SW480 (cell line): ENCODE results near the gene TRIM65.

Source experiments
- DNase-seq: peaks from one replicate; pipeline ENCODE4 v3.0.0-alpha.2; 2016; ENCODE audit warnings: low spot score

The TRIM65 gene

DNA sequence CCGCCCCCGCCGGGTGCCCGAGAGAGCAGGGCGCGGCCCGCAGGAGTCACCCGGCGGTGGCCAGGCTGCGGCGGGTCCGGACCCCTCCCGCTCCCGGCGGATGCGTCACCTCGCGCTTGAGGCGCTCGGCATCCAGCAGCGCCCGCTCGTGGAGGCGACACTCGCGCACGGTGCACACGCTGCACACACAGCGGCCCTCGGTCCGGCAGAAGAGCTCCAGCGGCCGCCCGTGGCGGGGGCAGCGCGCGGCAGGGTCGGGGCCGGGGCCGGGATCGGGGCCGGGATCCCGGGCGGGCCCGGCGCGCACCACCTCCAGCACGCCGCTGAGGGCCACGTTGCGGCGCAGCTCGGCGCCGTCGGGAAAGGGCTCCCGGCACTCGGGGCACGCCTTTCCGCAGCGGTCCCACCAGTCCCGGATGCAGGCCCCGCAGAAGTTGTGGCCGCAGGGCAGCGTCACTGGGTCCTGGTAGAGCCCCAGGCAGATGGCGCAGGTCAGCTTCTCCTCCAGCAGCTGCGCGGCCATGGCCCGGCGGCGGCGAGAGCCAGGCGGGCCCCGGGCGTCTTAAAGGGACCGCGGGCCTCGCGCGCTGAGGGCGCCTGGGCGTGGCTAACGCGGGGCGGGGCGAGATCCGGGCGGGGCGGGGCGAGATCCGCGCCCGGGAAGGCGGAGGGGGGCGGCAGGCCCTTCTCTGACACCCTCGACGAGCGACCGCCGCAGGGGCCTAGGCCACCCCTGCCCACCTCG, at the start of gene TRIM65:
TSS of gene TRIM65 (minus strand) at position 537 of the 745 bp plus-strand sequence. CDS start at position 523, 14 bp downstream.
- peak; percentile 76 for DNase-seq

DNA sequence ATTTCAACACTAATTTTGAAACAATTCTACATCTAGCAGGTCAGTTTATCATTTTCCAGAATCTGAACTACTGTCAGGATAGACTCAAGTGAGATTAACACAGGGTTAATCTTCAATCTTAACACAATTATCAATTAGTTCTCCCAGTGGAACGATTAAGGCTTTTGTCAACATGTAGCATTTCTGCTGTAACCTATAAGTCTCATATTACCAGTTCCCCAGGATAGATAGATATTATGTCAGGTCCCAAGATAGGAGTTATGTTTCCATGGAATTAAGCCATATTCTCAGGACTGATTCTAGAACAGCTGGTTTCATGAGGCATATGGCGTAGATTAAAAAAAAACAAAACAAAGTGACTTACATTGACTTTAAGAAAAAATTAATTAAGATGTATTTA, 48.5 kb upstream of the TRIM65 start:
- no peak for DNase-seq

- no peak for DNase-seq
These were observed 46.7 kb upstream of the TRIM65 start for GRCh38 chr17:75943491-75943890.

DNA sequence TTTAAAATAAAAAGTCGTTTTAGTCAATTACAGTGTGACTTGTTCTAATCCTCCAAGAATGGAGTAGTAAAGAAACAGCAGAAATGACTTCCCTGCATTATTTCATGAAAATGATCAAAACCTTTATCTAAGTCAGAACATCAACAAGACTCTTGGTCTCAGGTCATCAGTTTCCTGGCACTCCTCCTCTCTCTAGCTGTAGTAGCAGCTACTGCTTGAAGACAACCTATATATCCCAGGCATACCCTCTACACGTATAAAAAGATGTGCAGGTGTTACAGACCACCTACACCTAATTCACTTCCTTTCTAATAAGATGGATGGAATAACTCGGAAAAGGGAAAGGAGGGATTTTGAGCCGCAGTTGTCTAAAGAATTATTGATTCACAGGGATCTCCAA, 45.7 kb upstream of the TRIM65 start:
- no peak for DNase-seq

- DNase-seq, result no peak
These were observed 44.7 kb upstream of the TRIM65 start for GRCh38 chr17:75941442-75941819.

DNA sequence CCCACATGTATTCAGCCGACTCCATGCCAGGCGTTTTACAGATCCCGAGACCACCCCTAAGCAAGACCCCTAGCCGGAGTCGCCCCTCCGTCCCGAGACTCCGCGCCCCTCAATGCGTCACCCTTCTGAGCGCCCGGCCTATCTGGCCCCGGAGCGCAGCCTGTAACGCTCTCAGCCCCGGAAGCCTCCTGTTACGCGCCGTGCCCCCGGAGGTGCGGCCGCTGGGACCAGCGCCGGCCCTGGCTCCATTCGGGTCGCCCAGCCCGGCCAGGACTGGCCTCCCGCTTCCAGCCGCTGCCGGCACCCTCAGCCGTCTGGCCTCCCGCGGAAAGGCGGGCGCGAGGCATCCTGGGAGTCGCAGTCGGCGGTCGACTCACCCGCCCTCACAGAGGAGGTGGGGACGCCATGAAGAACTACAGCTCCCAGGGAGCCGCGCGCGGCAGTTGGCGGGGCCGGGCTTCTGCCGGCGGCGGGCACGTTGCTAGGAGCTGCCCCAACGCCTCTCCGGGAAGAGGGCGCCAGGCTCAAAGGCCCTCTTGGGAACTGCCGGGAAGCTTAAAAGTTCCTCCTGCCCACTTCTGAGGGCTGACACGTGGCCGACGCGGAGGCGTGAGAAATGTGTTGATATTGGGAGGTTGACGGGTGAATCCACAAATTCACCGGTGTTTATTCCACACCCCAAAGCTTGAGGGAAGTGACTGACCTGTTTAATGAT, 44.1 kb upstream of the TRIM65 start, which contains the start of gene FBF1:
TSS of gene FBF1 (minus strand) at position 316 of the 715 bp plus-strand sequence. CDS start 2,893 bp downstream, outside the sequence.
- peak; percentile 96 for DNase-seq

GRCh38 chr17:75937652-75938051, 40.9 kb upstream of the TRIM65 start:
- no peak for DNase-seq

- no peak for DNase-seq
These were observed 37.1 kb upstream of the TRIM65 start for GRCh38 chr17:75933808-75934207.

- DNase-seq, result no peak
These were observed 36.1 kb upstream of the TRIM65 start for GRCh38 chr17:75932852-75933251.

DNA sequence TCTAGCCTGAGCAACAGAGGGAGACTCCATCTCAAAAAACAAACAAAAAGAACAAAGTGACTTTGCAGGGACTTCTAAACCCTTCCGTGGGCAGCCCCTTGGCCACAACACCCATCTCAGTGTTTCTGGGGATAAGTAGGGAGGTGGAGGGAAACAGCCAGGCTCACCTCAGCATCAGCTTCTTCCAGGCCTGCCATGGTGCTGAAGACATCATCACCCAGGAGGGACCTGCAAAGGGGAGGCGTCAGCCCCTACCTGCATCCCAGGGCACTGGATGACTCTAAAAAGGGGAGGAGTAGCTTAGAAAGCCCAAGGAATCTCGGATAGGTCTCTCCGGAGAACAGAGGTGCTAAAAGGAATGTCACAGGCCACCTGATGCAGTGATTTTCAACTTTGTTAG, 34.3 kb upstream of the TRIM65 start:
- DNase-seq, result no peak

DNA sequence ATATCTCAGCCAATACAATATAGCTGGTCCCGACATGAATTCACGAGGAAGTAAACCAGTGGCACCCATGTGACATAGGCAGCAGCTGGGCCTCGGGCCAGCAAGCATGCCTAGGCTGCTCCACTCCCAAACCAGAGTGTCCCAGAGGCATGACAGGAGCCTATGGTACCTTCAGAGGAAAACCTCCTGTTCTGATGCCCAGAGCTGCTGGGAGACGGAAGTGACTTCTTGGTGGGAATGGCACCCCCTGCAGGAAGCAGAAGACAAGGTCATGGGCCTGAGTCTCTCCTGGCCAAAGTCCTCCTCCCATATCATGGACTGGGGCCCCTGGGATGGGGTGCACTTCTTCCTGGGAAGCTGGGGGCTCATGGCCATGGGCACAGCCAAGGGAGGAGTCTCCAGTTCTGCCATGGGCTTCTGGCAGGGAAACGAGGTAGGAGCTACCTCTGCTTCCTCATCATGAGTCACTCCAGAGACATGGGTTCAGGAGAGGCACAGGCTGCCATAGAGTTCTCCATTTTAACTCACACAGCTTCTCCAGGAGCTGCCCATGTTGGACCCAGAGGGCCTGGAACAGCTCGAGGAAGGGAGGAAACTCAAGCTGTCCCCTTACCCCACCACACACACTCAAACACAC, 30.7 kb upstream of the TRIM65 start:
- peak; percentile 32 for DNase-seq

GRCh38 chr17:75926456-75926855, 29.7 kb upstream of the TRIM65 start:
- DNase-seq, result no peak

- DNase-seq, result no peak
These were observed 29.2 kb upstream of the TRIM65 start for GRCh38 chr17:75925912-75926311.

GRCh38 chr17:75925103-75925502, 28.4 kb upstream of the TRIM65 start:
- DNase-seq, result no peak

DNA sequence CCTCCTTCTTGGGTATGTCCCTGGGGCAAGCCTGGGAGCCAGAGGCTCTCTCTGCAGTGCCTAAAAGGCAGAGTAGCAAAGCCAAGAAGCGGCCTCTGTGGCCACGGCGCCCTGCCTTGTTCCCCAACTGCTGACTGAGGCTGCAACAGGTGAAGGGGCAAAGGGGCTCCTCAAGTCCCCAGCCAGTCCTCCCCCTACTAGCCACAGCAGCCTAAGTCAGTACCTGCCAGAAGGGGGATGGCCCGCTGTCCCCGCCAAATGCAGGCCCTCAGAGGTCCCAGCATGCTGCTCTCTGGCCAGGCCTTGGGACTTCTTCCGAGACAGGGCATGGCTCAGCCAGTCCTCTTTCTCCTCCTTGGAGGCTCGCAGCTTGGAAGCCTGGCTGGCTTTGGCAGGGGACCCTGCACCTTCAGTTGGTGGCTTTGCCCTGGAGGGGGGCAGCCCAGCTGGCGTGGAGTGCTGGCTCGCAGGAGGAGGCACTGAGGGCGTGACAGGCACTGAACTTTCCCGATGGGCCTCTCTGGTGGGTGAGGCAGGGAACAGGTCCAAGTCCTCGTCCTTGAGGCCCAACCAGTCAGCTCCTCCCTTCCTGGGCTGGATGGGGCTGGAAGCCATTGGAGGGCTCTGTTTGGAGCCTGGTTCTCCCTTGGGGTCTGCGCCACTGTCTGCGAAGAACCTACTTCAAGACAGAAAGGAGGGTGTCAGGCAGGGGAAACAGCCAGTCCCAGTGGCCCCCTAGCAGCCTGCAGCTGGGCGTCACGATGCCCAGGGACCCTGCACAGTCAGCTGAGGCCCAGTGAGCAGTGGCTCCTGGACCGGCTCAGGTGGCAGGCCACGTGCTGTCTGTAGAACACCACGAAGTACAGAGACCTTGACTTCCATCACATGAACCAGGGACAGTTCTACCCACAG, 26.5 kb upstream of the TRIM65 start:
- no peak for DNase-seq

GRCh38 chr17:75922173-75922961, 25.6 kb upstream of the TRIM65 start:
- no peak for DNase-seq

GRCh38 chr17:75921596-75921995, 24.8 kb upstream of the TRIM65 start:
- no peak for DNase-seq

DNA sequence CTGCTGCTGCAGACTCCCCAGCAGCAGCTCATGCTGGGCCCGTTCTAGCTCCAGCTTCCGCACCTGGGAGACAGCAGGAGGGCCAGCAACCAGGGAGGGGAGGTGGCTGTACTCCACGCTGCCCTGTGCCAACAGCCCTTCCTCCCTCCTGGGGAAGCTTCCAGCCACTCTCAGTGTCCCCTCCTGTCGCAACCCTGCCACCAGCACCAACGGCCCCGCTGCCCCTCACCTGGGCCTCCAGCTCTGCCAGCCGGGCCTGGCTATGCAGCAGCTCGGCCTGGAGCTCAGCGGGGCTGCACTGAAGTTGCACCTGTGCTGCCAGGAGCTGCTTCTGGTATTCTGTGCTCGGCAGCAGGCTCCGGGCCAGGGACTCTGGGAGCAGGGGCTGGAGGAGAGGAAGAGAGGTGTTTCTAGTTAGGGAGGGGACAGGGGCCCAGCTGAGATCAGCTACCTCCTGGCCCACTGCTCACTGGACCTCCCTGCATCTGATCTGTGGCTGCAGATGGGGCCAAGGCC, 23.4 kb upstream of the TRIM65 start:
- no peak for DNase-seq

DNA sequence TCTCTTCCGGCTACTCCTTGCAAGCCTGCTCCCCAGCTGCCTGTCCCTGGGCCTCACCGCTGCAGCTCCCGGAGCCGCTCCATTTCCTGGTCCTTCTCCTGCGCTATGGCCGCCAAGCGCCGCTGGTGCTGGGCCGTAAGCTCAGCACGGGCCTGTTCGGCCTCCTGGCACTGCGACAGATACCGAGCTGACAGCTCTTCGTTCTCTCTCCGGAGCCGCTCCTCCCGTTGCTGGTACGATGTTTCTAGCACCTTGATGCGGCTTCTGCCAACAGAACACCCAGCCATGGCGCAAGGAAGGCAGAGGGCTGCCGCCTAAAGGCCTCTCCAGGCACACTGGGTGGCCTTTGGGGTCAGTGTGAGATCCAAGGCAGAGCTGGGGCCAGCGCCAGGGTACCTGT, 22.9 kb upstream of the TRIM65 start:
- no peak for DNase-seq

- DNase-seq, result no peak
These were observed 21.2 kb upstream of the TRIM65 start for GRCh38 chr17:75917917-75918445.
